ENCODE measurements around the gene MED12L.

Gene MED12L

DNA sequence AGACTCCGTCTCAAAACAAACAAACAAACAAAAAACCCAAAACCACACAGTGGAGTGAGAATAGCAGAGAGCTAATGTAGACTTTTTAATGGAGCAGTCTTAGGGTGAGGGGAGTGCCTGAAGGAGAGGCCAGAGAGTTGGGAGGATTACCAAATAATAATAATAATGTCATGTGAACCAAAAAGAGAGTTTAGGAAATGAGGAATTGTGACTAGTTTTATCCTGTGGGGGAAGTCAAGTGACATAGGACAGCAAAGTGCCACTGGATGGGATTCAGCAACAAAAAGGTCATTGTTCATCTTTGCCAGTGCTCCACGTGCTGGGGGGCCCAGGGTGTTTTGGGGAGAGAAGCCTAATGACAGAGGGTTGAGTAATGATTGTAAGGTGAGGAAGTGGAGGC lies 218.3 kb downstream of the MED12L start:
- no peak for DNase-seq

DNA sequence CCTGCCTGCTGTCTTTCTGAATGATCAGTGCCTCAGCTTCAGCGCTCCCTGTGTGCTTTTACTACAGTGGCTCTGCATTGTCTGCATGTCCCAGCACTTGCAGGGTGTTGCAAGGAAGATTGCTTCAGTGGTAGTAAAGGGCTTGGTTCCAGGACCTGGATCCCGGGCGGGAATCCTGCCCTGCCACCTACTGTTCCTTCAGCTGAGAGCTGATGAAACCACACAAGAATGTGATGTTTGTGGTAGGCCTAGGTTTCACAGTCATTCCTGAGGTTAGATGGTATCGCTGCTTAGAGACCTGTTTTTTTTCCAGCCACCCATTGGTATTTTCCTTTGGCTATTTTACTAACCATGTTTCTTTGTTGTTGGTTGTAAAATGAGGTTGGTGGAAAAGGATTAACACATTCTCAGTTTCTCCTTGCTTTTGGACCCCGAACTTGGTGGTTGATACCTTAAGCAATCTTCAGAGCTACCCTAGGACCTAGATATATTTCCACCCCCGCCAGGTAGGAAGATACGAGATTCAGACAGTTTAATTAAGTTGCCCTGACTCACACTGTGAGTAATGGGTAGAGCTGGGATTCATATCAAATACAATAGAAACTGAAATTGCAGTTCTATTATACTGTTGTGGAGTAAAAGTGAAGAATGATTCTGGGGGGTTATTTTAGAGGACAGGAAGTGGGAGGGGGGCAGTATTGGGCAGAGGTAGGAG lies 219.8 kb downstream of the MED12L start:
- no peak for DNase-seq

DNA sequence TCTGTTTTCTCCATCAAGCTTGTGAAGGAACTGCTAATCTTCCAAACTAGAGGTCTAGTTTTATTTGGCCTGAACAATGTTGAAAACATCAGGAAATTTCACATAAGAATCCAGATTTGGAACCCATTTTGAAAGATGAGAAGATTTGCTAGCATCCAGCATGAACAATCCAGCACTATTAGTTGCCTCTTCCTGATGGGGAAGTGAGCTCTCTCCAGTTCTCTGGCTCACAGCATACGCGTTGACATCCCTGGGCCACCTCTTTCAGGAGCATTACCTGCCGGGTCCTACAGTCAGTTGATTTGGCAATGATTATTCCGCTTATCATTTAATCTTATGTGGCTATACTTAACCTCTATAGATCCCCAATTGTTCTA lies 220.3 kb downstream of the MED12L start:
- no peak for DNase-seq

DNA sequence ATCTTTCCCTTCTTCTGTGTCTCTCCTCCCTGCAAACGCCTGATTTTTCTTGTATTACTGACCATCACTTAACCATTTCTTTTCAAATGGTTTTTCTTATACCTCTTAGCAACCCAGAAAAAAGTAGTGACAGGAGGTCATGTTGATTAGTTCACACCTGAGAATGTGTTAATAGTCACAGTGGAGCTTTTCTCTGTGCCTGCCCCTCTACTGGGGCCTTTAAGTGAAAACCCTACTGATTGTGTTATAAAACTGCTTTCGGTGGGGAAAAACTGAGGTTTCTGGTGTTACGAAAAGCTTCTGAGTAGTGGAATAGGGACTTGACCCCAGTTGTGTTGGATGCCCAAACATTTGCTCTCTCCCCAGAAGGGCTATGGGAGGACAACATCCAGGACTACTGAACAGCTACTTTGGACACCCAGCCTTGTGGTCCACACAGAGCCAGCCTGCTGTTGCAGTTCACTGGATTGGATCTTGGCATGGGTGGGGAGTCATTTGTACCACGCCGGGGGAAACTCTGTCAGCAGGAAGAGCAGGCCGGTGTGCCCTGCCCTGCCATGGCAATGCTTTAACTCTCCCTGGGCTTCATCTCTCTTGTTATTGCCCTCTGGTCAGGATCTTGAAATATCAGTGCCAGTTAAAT lies 220.8 kb downstream of the MED12L start:
- DNase-seq: no peak

DNA sequence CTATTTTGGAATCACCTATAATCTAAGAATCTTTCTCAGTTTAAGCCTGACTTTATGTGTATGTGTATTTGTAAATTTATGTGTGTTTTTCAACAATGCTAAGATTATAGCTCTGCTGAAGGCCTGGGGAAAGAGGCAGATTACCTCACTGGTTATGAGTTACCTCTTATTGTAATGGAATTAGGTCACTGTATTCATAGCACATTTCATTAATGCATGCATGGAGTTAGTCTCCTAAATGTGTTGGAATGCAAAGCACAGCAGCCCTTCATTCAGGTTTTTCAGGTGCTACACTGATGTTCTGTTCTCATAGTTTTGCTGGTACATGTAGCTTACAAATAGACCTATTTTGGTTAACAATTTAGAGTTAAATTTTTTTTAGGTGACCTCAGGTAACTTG lies 221.7 kb downstream of the MED12L start:
- no peak for DNase-seq

DNA sequence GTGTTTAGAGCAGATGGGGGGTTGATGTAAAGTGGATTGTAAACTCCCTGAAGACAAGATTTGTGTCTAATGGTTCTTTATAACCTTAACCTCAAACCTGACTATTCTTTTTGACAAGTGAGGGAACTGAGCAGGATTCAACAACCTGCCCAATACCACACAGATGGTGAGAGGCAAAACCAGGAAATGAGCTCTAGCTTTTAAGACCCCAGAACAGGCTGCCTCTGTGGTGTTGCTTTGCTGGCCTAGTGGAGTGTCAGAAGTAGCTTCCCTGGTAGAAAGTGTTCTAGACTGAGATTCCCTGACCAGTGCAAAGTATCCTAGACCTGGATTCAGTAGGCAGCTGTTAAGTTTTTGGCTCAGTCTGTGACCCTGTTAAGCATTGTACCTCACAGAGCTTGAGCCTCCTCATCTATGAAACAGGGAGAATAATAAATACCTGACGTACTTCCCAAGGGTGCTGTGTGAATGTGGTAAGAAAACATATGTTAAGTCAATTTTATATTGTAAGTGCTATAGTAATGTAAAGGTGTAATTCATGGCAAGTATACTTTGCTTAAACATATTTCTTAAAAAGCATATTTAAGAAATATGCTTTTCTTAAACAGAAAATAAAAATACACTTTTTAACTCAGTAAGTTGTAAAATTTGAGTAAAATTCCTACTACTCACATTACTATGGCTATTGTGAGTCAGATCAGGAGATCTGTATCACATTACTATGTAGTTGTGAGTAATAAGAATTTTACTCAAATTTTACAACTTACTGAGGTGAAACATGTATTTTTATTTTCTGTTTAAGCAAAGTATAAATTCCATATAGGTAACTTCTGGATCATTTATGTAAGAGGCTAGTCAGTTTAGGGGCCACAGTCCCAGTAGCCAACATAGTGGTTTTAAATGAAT lies 222.4 kb downstream of the MED12L start:
- DNase-seq: no peak

DNA sequence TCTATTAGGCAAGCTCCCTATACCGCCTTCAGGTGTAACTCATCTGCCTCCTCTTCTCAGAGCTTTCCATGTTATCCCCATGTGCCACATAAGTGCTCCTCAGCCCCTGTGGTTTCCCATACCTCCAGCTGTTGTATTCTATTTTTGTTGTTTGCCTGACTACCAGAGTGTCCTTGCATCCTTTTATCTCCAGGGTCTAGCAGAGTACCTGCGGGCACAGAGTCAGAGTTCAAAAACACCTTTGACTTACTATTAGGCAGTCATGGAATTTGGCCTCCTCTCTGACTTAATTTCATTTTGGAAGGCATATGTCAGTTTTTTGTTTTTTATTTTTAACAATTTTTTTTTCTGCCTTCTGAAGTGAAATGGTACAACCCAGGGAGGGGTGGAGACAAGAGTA lies 224.1 kb downstream of the MED12L start:
- no peak for DNase-seq

DNA sequence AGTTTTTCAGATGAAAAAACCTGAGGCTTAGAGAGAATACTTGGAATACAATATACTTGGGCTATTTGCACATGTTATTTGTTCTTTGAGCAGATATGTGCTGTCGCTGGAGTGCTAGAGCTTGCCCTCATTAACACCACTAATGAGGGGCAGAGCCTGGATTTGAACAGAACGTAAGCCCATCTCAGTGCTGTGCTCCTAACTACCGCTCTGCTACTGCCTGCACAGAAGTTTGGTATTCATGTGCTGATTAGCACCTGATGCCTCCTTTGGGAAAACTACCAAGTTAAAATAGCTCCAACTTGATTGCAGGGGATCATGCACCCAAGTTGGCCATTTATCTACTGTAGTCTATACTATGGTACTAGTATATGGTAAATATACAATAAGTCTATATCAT lies 227.5 kb downstream of the MED12L start:
- DNase-seq: no peak

DNA sequence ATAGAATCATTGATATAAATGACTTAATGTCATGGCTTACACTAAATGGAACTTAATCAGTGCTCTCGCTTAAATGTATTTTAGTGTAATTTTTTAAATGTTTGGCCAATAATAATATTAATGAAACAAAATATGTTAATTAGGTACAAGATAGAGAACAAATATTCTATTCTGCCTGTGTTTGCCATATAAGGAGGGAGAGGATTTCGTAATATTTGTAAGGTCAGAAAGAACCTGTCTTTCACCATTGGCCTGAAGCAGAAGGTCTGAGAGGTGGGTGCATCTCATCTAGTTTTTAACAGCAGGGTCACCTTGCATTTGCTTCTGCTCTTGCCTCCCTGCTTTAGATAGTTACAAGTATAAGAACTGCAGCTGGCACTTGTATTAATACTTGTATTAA lies 228.7 kb downstream of the MED12L start:
- DNase-seq: no peak

DNA sequence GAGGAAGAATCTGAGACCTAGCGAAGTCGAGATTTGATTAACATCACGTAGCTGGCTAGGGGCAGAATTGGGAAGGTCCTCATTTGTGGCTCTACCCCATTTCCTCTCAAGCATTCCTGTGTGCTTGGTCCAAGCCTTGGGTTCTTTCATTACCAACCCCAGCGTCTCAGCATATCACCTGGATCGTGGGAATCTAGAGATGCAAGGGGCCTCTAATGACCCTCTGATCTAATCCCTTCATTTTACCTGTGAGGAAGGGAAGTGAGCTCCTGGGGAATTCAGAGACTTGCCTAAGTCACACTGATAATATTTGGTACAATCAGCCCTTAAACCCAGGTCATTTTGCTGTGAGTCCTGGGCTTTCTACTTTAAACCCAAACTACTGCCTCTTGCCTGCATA lies 229.1 kb downstream of the MED12L start:
- DNase-seq: no peak

DNA sequence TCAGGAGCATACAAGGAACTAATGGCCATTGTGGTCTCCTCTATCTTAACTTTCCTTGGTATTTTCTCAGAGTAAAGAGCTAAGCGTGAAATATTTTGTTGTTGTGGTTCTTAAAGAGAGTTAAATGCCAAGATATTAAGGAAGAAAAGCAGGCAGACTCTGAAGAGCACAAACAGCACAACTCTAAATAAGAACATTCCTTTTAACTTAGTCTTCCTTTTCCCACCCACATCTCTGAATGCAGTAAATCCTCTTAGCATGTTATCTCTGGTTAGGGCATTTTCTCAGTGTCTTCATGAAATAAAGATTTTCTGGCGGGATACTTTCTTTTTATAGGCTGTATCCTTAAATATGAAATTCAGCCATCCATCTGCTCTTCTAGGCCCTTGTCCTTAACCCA lies 229.7 kb downstream of the MED12L start:
- DNase-seq: no peak

DNA sequence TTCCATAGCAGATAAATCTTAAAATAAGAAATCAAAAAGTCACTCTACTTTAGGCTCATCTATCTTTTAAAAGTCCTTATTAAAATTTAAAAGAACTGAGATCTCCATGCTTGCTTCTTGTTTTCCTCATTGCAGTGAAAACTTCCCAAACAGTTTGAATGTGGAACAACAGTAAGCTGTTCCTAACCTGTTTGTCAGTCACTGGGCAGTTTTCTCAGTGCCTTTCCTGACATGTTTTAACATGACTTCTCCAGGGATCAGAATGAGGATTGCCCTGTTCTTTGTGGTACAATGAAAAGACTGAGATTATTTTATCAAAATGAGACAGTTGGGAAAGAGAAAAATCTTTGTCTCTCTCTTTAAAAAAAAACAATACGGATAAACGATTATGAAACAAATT lies 230.4 kb downstream of the MED12L start:
- DNase-seq: no peak

DNA sequence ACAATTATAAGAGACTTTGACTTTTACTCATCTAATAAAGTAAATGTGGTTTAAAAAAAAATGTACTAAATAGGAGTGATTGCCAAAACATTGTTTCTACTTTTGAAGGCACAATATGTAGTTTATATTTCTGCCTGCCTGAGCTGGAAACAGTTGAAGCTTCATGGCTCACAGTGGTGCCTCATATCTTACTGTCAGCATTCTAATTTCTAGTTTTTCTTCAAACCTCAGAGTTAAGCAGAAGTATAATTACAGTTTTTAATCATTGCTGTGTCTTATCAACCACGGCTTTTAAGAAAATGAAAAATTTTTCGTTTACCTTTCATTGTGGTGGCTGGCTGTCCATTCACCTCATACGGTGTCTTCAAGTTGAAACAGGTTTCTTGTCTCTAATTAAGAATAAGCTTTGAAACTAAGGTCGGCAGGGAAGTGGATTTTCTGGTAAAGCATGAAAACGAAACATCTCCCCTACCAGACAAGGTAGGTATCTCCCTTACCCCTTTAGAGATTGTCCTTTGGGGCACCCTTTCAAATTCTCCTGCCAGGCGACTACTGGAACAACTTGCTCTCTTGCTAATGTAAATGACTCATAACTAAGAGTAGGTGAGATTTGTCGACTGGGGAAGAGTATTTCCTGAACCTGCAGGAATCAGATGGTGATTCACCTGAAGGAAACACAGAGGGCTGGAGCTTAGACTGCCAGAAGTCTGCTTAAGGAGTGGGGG lies 231.0 kb downstream of the MED12L start, which contains the start of gene GPR87:
GPR87 (minus strand) TSS at position 554 of the 725 bp plus-strand sequence. CDS start 16,720 bp downstream, outside the sequence.
- no peak for DNase-seq

DNA sequence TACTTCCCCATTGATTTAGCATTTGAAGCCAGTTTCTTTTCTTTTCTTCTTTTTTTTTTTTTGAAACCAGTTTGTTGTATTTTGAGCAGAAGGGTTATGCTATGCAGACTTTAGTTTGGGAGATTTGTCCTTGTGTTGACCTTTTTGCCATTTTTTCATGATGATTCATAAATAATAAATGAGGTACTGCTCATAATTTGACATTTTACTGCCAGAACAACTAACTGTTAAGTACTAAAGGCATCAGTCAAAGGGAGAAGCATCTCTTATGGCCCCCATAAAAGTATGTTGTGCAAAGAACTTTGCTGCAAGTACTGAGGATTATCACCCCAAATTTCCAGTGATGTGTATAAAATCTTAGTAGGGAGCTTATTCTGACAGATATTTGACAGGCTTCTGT lies 232.8 kb downstream of the MED12L start:
- DNase-seq: no peak

DNA sequence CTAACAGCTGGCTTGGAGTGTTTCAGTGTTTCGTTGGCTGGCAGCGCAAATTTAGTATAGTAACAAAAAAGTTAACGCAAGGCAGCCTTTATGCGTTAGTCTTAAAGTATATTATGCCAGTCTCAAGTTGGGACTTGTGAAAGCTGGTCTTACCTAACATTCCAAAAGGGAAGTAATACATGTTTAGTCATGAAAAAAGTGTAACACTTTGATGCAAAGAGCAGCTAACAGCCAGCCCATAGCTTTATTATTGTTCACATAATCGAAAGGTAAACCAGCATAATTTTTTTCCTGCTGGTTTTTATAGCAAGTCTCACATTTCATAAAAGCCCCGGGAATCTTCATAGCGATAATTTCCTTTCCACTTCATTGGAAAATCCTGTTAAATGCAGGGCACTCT lies 233.5 kb downstream of the MED12L start:
- DNase-seq: no peak

DNA sequence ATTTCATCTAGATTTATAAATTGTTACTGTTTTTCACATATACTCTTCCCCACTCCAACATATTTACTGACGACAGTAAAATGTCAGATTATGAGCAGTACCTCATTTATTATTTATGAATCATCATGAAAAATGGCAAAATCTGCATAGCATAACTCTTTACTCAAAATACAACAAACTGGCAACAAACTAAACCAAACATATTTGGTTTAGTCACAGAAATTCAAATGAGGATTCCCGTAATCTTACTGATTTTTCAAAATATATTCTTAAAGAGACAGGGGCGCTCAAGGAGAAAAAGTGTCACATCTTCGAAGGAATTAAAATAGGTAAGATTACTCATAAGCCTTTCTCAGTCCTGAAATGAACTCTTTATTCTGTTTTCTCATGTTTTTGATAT lies 234.2 kb downstream of the MED12L start:
- no peak for DNase-seq

DNA sequence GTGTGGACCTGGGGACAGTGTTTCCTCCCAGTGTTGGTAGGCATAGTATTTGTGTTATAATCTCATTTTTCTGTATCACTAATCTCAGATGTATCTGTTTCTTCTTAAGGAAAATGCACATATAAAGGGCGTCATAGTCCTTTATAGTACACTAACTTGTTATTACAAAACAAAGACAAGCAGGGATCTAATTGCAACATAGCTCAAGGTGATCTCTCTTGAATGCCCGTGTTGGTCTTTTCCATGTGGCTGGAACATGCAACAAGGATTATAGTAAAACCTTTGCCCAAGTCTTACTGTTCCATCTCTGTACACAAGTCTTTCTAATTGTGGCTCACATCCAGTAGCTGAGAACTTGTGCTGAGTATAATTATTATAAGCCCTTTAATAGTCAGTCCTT lies 234.7 kb downstream of the MED12L start:
- DNase-seq: no peak

DNA sequence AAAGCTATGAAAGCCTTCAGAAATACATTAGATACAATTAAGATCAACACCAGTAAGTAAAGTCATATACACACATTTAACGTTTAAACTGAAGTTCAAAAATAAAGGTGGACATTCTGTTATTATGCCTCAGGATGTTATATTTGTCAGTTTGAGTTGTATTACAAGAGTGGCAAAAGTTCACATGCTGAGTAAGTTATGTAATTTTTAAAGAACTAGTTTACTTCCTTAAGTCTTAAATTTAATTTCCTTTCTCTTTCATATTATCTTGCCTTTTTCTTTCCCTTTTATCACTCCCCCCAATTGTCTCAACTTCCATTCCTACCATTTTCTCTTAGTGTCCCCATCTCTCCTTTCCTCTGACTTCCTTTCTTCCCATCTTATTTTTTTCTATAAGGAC lies 236.1 kb downstream of the MED12L start:
- no peak for DNase-seq

DNA sequence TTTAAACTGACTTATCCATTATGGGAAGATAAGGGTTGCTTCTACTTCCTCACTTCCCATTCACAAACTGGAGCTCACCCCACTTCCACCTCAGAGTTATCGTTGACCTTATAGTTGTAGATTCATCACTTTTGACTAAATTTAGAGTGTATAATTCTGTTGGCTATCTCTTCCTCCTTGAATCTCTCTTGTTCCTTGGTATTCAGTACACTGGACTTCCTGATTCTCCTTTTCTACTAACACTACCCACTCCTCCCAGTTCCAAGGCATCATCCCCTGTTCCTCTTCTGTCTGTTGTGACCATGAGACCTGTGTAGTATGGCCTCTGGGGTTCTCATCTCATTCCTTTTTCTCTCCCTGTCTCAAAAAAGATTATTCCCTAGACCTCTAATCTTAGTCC lies 237.0 kb downstream of the MED12L start:
- DNase-seq: no peak

DNA sequence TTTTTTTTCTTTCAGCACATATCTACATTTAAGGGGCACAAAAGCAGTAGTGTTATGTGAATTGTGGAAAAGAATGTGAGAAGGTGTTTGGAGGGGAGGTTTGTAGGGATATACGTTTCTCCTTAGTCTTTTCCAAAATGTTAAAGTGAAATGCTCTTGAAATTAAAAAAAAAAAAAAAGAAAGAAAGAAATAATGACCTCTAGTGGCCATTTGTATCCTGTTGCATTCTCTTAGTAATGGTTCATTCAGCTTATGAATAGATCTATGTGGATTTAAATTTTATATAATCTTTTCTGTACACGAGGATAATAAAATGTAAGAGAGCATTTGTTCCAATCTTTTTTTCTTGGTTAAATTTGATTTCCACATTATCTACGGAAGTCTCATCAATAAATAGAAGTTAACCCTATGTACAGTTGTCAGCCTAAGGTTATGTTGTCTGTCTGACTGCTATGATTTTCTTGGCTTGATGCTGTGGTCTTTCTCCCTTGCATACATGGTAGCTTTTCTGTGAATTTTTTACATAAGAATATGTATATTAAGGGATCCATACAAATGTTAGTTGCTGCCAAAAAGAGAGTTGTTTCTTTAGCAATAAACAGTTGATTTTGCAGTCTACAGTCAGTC lies 242.2 kb downstream of the MED12L start:
- no peak for DNase-seq

DNA sequence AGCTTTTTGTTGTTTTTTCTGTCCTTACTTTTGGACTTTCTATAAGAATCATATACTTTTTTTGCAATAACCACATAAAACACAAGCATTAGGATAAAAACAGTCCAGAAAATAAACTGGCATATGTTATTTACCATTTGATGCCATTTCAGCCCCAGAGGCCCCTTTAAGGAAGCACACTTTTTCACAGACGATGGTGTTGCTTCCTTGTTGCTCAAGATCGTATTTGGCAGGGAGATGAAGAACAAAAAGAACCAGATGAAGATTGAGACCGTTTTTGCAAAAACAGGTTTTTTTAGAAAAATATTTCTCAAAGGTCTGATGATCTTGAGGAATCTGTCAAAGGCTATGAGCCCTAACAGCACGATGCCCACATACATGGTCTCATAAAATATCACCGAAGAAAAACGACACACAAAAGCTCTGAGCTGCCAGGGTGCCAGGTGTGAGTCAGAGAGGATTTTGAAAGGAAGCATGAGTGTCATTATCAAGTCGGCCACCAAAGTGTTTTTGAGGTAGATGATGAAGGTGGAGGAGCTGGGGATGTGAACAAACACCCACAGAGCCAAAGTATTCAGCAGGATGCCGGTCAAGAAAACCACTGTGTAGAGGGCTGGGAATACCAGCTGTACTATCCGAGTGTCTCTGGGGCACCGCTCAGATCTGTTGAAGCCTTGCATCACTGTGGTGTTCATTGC lies 243.0 kb downstream of the MED12L start:
- no peak for DNase-seq

DNA sequence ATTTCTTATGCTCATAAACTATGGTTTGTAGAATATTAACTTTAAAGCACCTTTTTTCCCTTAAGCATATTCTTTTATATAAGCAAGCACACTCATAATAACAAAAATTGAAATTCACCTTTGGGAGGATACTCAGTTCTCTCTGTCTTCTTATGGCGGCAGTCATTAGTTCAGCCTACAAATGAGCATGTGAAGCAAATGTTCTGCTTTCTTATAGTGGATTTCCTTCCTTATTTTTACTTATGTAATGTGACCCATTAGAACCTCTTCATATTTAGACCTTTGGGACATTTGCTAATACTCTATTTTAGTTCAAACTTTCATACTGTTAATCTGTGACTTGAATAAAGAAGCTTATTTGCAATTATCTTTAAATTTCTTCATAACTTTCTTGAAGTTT lies 243.9 kb downstream of the MED12L start, which contains the start of gene P2RY13:
P2RY13 (minus strand) TSS at position 187 of the 400 bp plus-strand sequence; CDS start at position 166, 21 bp downstream.
- no peak for DNase-seq
